Measurements from ENCODE around the gene ZDHHC14.
"Not testable (repeated sequence)": the region's sequence is repeated elsewhere in the genome, so short reads cannot be mapped to it uniquely, and the experiment has no call there.

- TF ChIP-seq POLR2A (IDR thresholded peaks at IDR 0.05); CTCF (IDR thresholded peaks at IDR 0.05); POLR2AphosphoS5 (IDR thresholded peaks at IDR 0.05; ENCODE audit: insufficient read depth in 1 of 2, low read depth in 1 of 2): not testable (repeated sequence)
These were observed 209.7 kb downstream of the ZDHHC14 start for GRCh38 chr6:157590654-157591053.

Data from vagina (tissue), 2 donors.